ENCODE measurements around the gene GRIN1. TPM values are rescaled to one million over a fixed set of nuclear protein-coding genes. Genes with fewer than 3 reads are reported as not detected.
A peak's percentile ranks its signal among the peaks of the same experiment; 100 is the strongest.

Gene GRIN1
- total and polyA plus RNA-seq, 5 donors, result 0.08 to 0.09 TPM; not detected in 3

DNA sequence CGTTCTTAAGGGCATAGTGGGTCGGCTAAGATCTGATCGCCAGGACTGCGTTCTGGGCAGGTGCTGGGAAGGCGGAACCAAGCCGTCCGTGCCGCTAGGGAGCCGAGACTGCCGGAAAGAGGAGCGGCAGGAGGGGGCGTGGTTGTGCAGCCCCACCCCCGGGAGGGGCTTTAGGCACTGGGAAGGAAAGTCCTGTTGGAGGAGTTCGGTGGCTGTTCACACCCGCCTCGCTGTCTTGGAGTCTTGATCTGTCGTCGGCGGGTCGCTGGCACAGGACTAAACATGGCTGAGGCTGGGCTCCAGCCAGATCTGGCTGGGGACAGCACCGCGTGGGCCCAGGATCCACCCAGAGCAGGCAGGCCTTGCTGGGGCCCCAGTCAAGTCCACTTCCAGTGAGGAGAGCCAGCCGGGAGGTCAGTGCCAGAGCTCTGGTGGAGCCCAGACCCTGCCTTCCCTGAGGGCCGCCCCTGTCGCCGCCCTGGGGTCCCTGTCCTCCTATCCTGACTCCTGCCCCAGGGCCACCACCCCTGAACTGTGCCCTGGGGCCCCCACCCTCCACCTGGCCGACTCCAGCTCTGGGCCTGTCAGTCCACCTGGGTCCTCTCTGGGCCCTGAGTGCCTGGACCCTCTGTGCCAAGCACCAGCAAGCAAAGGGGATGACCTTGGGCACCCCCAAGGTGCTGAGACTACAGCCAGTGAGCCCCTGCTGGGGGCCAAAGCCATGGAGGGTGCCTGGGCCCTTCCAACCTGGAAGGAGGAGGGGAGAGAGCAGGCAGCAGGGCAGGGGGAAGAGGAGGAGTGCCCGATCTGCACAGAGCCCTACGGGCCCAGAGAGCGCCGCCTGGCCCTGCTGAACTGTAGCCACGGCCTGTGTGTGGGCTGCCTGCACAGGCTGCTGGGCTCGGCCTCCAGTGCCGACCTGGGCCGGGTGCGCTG is 78.6 kb downstream of the GRIN1 start:
- H3K9me3 ChIP-seq (ENCODE audit: control insufficient read depth, low read length), result no peaks in the 10 kb centered on the region
- no peak overlapping the region for H3K27ac ChIP-seq (ENCODE audit: low read length)
- peaks cover under 1% of the 10 kb centered on the region for H3K4me1 ChIP-seq (ENCODE audit: control insufficient read depth, insufficient read depth, low read length)
- intact Hi-C loops (cut with DNase I), result no loop called here
- WGBS, result 59% methylated on average over 36 of the region's 36 CpGs
- no peaks in the 10 kb centered on the region for H3K27me3 ChIP-seq (ENCODE audit: control insufficient read depth, insufficient read depth)
- DNase-seq (peak; percentile 75 to 89 (median 88)), ATAC-seq (peak; percentile 33 to 56)
- H3K4me3 ChIP-seq (ENCODE audit: low read length), result no peak overlapping the region

- no peaks in the 10 kb centered on the region for H3K27me3 ChIP-seq (ENCODE audit: control insufficient read depth, insufficient read depth)
- H3K4me1 ChIP-seq (ENCODE audit: control insufficient read depth, insufficient read depth, low read length), result peaks cover 5% of the 10 kb centered on the region
- 89% methylated on average over 30 of the region's 30 CpGs for WGBS
- peak in 1 of 3 donors; percentile 55 for DNase-seq
- H3K9me3 ChIP-seq (ENCODE audit: control insufficient read depth, low read length), result no peaks in the 10 kb centered on the region
- intact Hi-C loops (cut with DNase I), result no loop called here
- no peak overlapping the region for H3K4me3 ChIP-seq (ENCODE audit: low read length)
- H3K27ac ChIP-seq (ENCODE audit: low read length), result no peak overlapping the region
- ATAC-seq, result no peak
These were observed 79.3 kb downstream of the GRIN1 start for GRCh38 chr9:137218212-137218753.

Small RNAs within 50 kb of the gene (microRNA-seq; reads per million reads assigned to microRNA genes)
- 0 reads per million in 2 donors for gene MIR3621

Other genes starting within 250 kb of the GRIN1 start
Only the 30 nearest of the 31 such genes appear.
- gene C8G, start 193.9 kb upstream of the GRIN1 start, total RNA-seq, result 1 to 10 TPM; 1.0 to 1.8 (median 1.4) TPM
- 1.4 TPM for gene C8G, start 193.9 kb upstream of the GRIN1 start, polyA plus RNA-seq
- gene LCN12, start 186.9 kb upstream of the GRIN1 start, total RNA-seq, result 10 to 100 TPM in 3 of 4 donors, 1 to 10 TPM in 1; 9.8 to 21.2 (median 13.1) TPM
- gene LCN12, start 186.9 kb upstream of the GRIN1 start, polyA plus RNA-seq, result 7.0 TPM
- 1,000 to 10,000 TPM; 3,127 to 5,556 (median 4,402) TPM for gene PTGDS, start 161.7 kb upstream of the GRIN1 start, total RNA-seq
- 6,981 TPM for gene PTGDS, start 161.7 kb upstream of the GRIN1 start, polyA plus RNA-seq
- gene LCNL1, start 156.2 kb upstream of the GRIN1 start, total RNA-seq, result 10 to 100 TPM in 2 of 4 donors, 1 to 10 TPM in 2; 4.3 to 16.7 (median 9.7) TPM
- gene LCNL1, start 156.2 kb upstream of the GRIN1 start, polyA plus RNA-seq, result 2.4 TPM
- 10 to 100 TPM; 24.8 to 30.4 (median 27.6) TPM for gene PAXX, start 146.7 kb upstream of the GRIN1 start, total RNA-seq
- gene PAXX, start 146.7 kb upstream of the GRIN1 start, polyA plus RNA-seq, result 44.5 TPM
- 1 to 10 TPM; 2.8 to 6.2 (median 4.8) TPM for gene CLIC3, start 142.6 kb upstream of the GRIN1 start, total RNA-seq
- gene CLIC3, start 142.6 kb upstream of the GRIN1 start, polyA plus RNA-seq, result 6.2 TPM
- gene ABCA2, start 110.9 kb upstream of the GRIN1 start, total RNA-seq, result 10 to 100 TPM; 32.2 to 42.4 (median 39.3) TPM
- gene ABCA2, start 110.9 kb upstream of the GRIN1 start, polyA plus RNA-seq, result 40.4 TPM
- gene FUT7, start 107.1 kb upstream of the GRIN1 start, total RNA-seq, result under 1 TPM in 3 of 4 donors, not detected in 1; 0.09 to 0.24 (median 0.20) TPM
- 0.07 TPM for gene FUT7, start 107.1 kb upstream of the GRIN1 start, polyA plus RNA-seq
- 10 to 100 TPM; 68.3 to 81.0 (median 71.4) TPM for gene NPDC1, start 93.0 kb upstream of the GRIN1 start, total RNA-seq
- 69.7 TPM for gene NPDC1, start 93.0 kb upstream of the GRIN1 start, polyA plus RNA-seq
- 1 to 10 TPM in 3 of 4 donors, under 1 TPM in 1; 0.92 to 2.9 (median 1.4) TPM for gene ENTPD2, start 85.1 kb upstream of the GRIN1 start, total RNA-seq
- 2.1 TPM for gene ENTPD2, start 85.1 kb upstream of the GRIN1 start, polyA plus RNA-seq
- under 1 TPM; 0.08 to 0.63 (median 0.28) TPM for gene SAPCD2, start 68.6 kb upstream of the GRIN1 start, total RNA-seq
- 0.18 TPM for gene SAPCD2, start 68.6 kb upstream of the GRIN1 start, polyA plus RNA-seq
- gene UAP1L1, start 61.6 kb upstream of the GRIN1 start, total RNA-seq, result 10 to 100 TPM in 3 of 4 donors, 1 to 10 TPM in 1; 9.8 to 14.0 (median 12.4) TPM
- 10.1 TPM for gene UAP1L1, start 61.6 kb upstream of the GRIN1 start, polyA plus RNA-seq
- gene MAN1B1, start 52.2 kb upstream of the GRIN1 start, total RNA-seq, result 10 to 100 TPM; 23.9 to 31.3 (median 28.1) TPM
- gene MAN1B1, start 52.2 kb upstream of the GRIN1 start, polyA plus RNA-seq, result 24.8 TPM
- gene DPP7, start 24.4 kb upstream of the GRIN1 start, total RNA-seq, result 100 to 1,000 TPM; 211 to 288 (median 239) TPM
- 252 TPM for gene DPP7, start 24.4 kb upstream of the GRIN1 start, polyA plus RNA-seq
- not detected for gene LRRC26, start 30.9 kb downstream of the GRIN1 start, total RNA-seq
- not detected for gene LRRC26, start 30.9 kb downstream of the GRIN1 start, polyA plus RNA-seq
- not detected for gene TMEM210, start 32.9 kb downstream of the GRIN1 start, total RNA-seq
- not detected for gene TMEM210, start 32.9 kb downstream of the GRIN1 start, polyA plus RNA-seq
- gene ANAPC2, start 49.4 kb downstream of the GRIN1 start, total RNA-seq, result 10 to 100 TPM; 31.9 to 45.7 (median 37.4) TPM
- 26.6 TPM for gene ANAPC2, start 49.4 kb downstream of the GRIN1 start, polyA plus RNA-seq
- gene SSNA1, start 49.5 kb downstream of the GRIN1 start, total RNA-seq, result 10 to 100 TPM; 43.2 to 57.8 (median 48.3) TPM
- 86.4 TPM for gene SSNA1, start 49.5 kb downstream of the GRIN1 start, polyA plus RNA-seq
- gene TPRN, start 61.6 kb downstream of the GRIN1 start, total RNA-seq, result 10 to 100 TPM in 1 of 4 donors, 1 to 10 TPM in 3; 5.4 to 13.9 (median 8.9) TPM
- gene TPRN, start 61.6 kb downstream of the GRIN1 start, polyA plus RNA-seq, result 4.8 TPM
- gene TMEM203, start 66.5 kb downstream of the GRIN1 start, total RNA-seq, result 10 to 100 TPM; 28.9 to 41.3 (median 39.9) TPM
- gene TMEM203, start 66.5 kb downstream of the GRIN1 start, polyA plus RNA-seq, result 47.5 TPM
- 1 to 10 TPM; 5.1 to 7.9 (median 5.9) TPM for gene NDOR1, start 66.5 kb downstream of the GRIN1 start, total RNA-seq
- gene NDOR1, start 66.5 kb downstream of the GRIN1 start, polyA plus RNA-seq, result 5.2 TPM
- 10 to 100 TPM; 17.7 to 25.9 (median 23.7) TPM for gene RNF208, start 83.1 kb downstream of the GRIN1 start, total RNA-seq
- gene RNF208, start 83.1 kb downstream of the GRIN1 start, polyA plus RNA-seq, result 36.0 TPM
- gene CYSRT1, start 86.0 kb downstream of the GRIN1 start, total RNA-seq, result under 1 TPM in 1 of 4 donors, not detected in 3; 0.17 TPM
- 0.32 TPM for gene CYSRT1, start 86.0 kb downstream of the GRIN1 start, polyA plus RNA-seq
- not detected for gene RNF224, start 88.3 kb downstream of the GRIN1 start, total RNA-seq
- gene RNF224, start 88.3 kb downstream of the GRIN1 start, polyA plus RNA-seq, result 0.09 TPM
- gene SLC34A3, start 91.7 kb downstream of the GRIN1 start, total RNA-seq, result not detected
- gene SLC34A3, start 91.7 kb downstream of the GRIN1 start, polyA plus RNA-seq, result not detected
- 100 to 1,000 TPM; 203 to 461 (median 332) TPM for gene TUBB4B, start 102.1 kb downstream of the GRIN1 start, total RNA-seq
- gene TUBB4B, start 102.1 kb downstream of the GRIN1 start, polyA plus RNA-seq, result 591 TPM
- gene STPG3, start 112.1 kb downstream of the GRIN1 start, total RNA-seq, result under 1 TPM in 3 of 4 donors, not detected in 1; 0.31 to 0.46 (median 0.32) TPM
- 0.23 TPM for gene STPG3, start 112.1 kb downstream of the GRIN1 start, polyA plus RNA-seq
- gene NELFB, start 116.2 kb downstream of the GRIN1 start, total RNA-seq, result 10 to 100 TPM; 34.8 to 38.6 (median 37.1) TPM
- 33.8 TPM for gene NELFB, start 116.2 kb downstream of the GRIN1 start, polyA plus RNA-seq
- 10 to 100 TPM; 10.9 to 17.2 (median 13.1) TPM for gene TOR4A, start 138.6 kb downstream of the GRIN1 start, total RNA-seq
- gene TOR4A, start 138.6 kb downstream of the GRIN1 start, polyA plus RNA-seq, result 6.2 TPM
- gene NRARP, start 163.1 kb downstream of the GRIN1 start, total RNA-seq, result 10 to 100 TPM in 1 of 4 donors, 1 to 10 TPM in 3; 4.5 to 14.5 (median 7.9) TPM
- gene NRARP, start 163.1 kb downstream of the GRIN1 start, polyA plus RNA-seq, result 4.2 TPM

All from right cardiac atrium (tissue), 5 donors.